GM12878 (cell line): ENCODE measurements around the gene HMOX2. TPM values are rescaled to one million over a fixed set of nuclear protein-coding genes. Genes with fewer than 3 reads are reported as not detected.

ENCODE experiments used
- ATAC-seq: fragments of 200-7000 bp; cut with Tn5 transposase; 3 replicates; pipeline ENCODE4 v1.9.1; 2020; ENCODE audit warnings: mild to moderate bottlenecking, moderate library complexity
- BruUV-seq: library from RNA; stranded (reverse); fragments of 400-500 nt; replicated peaks from 2 replicates; lab custom pipeline; 2021; lab: Mats Ljungman, UMichigan
- CTCF ChIA-PET: fragments of 300-600 bp; sonication (Branson Sonifier 250); formaldehyde crosslinking; extraction: SDS; loops from one replicate; lab custom pipeline; 2021; ENCODE audit warnings: inconsistent platforms; lab: Yijun Ruan, JAX
- POLR2A ChIA-PET: fragments of 350-600 bp; formaldehyde crosslinking; extraction: SDS; loops from one replicate; lab custom pipeline; 2021; ENCODE audit warnings: inconsistent platforms; lab: Charles Lee
- RAD21 ChIA-PET: fragments of 300-600 bp; sonication (Branson Sonifier 250); formaldehyde crosslinking; loops from one replicate; lab custom pipeline; 2023; ENCODE audit warnings: antibody characterized with exemption; ENCODE audit not compliant: unreplicated experiment; lab: Charles Lee
- SMC1A ChIA-PET: fragments of 300-600 bp; sonication (Branson Sonifier 250); formaldehyde crosslinking; loops from one replicate; lab custom pipeline; 2023; ENCODE audit not compliant: unreplicated experiment, uncharacterized antibody; lab: Charles Lee
- DNase-seq: peaks from one replicate; pipeline ENCODE4 v3.0.0-alpha.2; 2011; ENCODE audit warnings: low read depth, low spot score
- FAIRE-seq: peaks from 3 replicates; lab custom pipeline; 2011; peaks lifted over from hg19 to GRCh38; lab: Jason Lieb, UNC
- H2AFZ ChIP-seq: 2 replicates; pipeline ENCODE4 v1.6.0; 2011; ENCODE audit warnings: low read depth, low read length, control low read depth; ENCODE audit not compliant: control insufficient read depth
- H3K27ac ChIP-seq: 2 replicates; pipeline ENCODE4 v1.5.1; 2011; ENCODE audit warnings: control low read depth; ENCODE audit not compliant: control insufficient read depth, insufficient read depth
- H3K27me3 ChIP-seq, 2 experiments: replicated peaks in 1 of 2; 2 replicates each; pipeline versions ENCODE4 v1.6.0 to v1.6.1; 2011; ENCODE audit warnings: low read length in 1 of 2; ENCODE audit not compliant: control insufficient read depth in 2 of 2, insufficient read depth in 2 of 2
- H3K36me3 ChIP-seq, 2 experiments: 2 replicates each; pipeline ENCODE4 v1.5.1; 2011; ENCODE audit warnings: low read length in 1 of 2; ENCODE audit not compliant: control insufficient read depth in 2 of 2, insufficient read depth in 2 of 2
- H3K4me1 ChIP-seq: 2 replicates; pipeline ENCODE4 v1.6.1; 2011; ENCODE audit warnings: mild to moderate bottlenecking, low read length, moderate library complexity, mixed read lengths; ENCODE audit not compliant: control insufficient read depth, insufficient read depth
- H3K4me2 ChIP-seq: 2 replicates; pipeline ENCODE4 v1.6.0; 2011; ENCODE audit warnings: control low read depth; ENCODE audit not compliant: control insufficient read depth, insufficient read depth
- H3K4me3 ChIP-seq: fragments of 200-600 bp; sonication (generic); 2 replicates; pipeline ENCODE4 v1.5.1; 2016
- H3K79me2 ChIP-seq: 2 replicates; pipeline ENCODE4 v1.6.0; 2011; ENCODE audit warnings: low read length; ENCODE audit not compliant: control insufficient read depth, insufficient read depth
- H3K9ac ChIP-seq: 2 replicates; pipeline ENCODE4 v1.8.0; 2011; ENCODE audit warnings: low read length, control low read depth, mixed read lengths; ENCODE audit not compliant: control insufficient read depth, insufficient read depth
- H3K9me3 ChIP-seq: replicated peaks from 3 replicates; pipeline ENCODE4 v1.5.1; 2011; ENCODE audit warnings: mild to moderate bottlenecking, low read length; ENCODE audit not compliant: control insufficient read depth, insufficient read depth
- H4K20me1 ChIP-seq: 2 replicates; pipeline ENCODE4 v1.6.0; 2011; ENCODE audit not compliant: control insufficient read depth, insufficient read depth
- BACH1 ChIP-seq: fragments of 450-650 bp; IDR thresholded peaks from 2 replicates; pipeline ENCODE4 v1.6.1; 2017; ENCODE audit warnings: mild to moderate bottlenecking, borderline replicate concordance
- EED ChIP-seq: sonication (generic); IDR thresholded peaks from 2 replicates; pipeline ENCODE4 v1.6.1; 2016; ENCODE audit warnings: antibody characterized with exemption, low read depth
- FOXK2 ChIP-seq: fragments of 450-650 bp; IDR thresholded peaks from 2 replicates; pipeline ENCODE4 v1.6.1; 2017; ENCODE audit warnings: mild to moderate bottlenecking, moderate library complexity
- HDGF ChIP-seq: fragments of 450-650 bp; IDR thresholded peaks from 2 replicates; pipeline ENCODE4 v1.6.1; 2016; ENCODE audit warnings: antibody characterized with exemption
- MXI1 ChIP-seq: fragments of 150-350 bp; IDR thresholded peaks from 2 replicates; pipeline ENCODE4 v1.6.1; 2011; ENCODE audit warnings: low read depth, mild to moderate bottlenecking, inconsistent platforms, low read length, improper control_type of control experiment
- RAD51 ChIP-seq: fragments of 450-650 bp; IDR thresholded peaks from 2 replicates; pipeline ENCODE4 v1.6.1; 2016; ENCODE audit warnings: moderate library complexity, mild to moderate bottlenecking, inconsistent platforms
- TBL1XR1 ChIP-seq: IDR thresholded peaks from 2 replicates; pipeline ENCODE4 v1.6.1; 2012; ENCODE audit warnings: low read depth, low read length, improper control_type of control experiment
- ZBED1 ChIP-seq: IDR thresholded peaks from 2 replicates; pipeline ENCODE4 v1.6.1; 2016; ENCODE audit warnings: borderline replicate concordance
- WGBS: methylation state at CpG from one replicate; pipeline ENCODE4 v1.1.6; 2016; ENCODE audit warnings: low lambda C conversion rate; ENCODE audit not compliant: insufficient replicate concordance, insufficient coverage; ENCODE audit errors: missing lambda C conversion rate; 5-methylcytosine and 5-hydroxymethylcytosine counted together
- in situ Hi-C: fragments of 300-500 bp; cut with MboI; formaldehyde crosslinking; loops from 9 replicates; pipeline ENCODE4 v1.14.3; 2018; ENCODE audit warnings: mixed read lengths
- intact Hi-C: fragments of 100-400 bp; cut with micrococcal nuclease; formaldehyde crosslinking; loops from one replicate; pipeline ENCODE4 v1.14.2; 2022; ENCODE audit not compliant: unreplicated experiment
- polyA plus RNA-seq, 11 experiments: library from polyadenylated mRNA; depleted of rRNA in 4 of 11; unstranded in 6 of 11; stranded (reverse) in 5 of 11; fragments of >200 nt; fragmentation: Nextera tagmentation in 4 of 11; fragmentation: Illumina TruSeq in 1 of 11; extraction: Ambion mirVana in 4 of 11; extraction: Trizol in 1 of 11; gene quantifications; 1 replicate in 1 of 11; 2 replicates in 10 of 11; pipeline versions ENCODE4 v1.2.1 to v1.2.3, GENCODE V29; 2011 to 2016; ENCODE audit warnings: inconsistent platforms in 2 of 11, missing spikeins in 2 of 11, low read depth in 1 of 11
- total RNA-seq, 4 experiments: library from RNA; depleted of rRNA in 3 of 4; stranded (reverse); fragments of >200 nt in 3 of 4; fragmentation: Illumina TruSeq in 1 of 4; extraction: Trizol in 1 of 4; gene quantifications; 2 replicates each; pipeline versions ENCODE4 v1.2.1 to v1.2.3, GENCODE V29; 2013 to 2021
- TF ChIP-seq, protein P1 (sequence below): fragments of 450-650 bp; IDR thresholded peaks from 2 replicates; pipeline ENCODE4 v1.6.1; 2018; ENCODE audit warnings: borderline replicate concordance, mild to moderate bottlenecking; ENCODE audit not compliant: partially characterized antibody
- TF ChIP-seq, protein P2 (sequence below): fragments of 450-650 bp; IDR thresholded peaks from 2 replicates; pipeline ENCODE4 v1.6.1; 2018; ENCODE audit warnings: mild to moderate bottlenecking, low read depth, moderate library complexity; ENCODE audit not compliant: partially characterized antibody
- TF ChIP-seq, protein P3 (sequence below): IDR thresholded peaks from 2 replicates; pipeline ENCODE4 v1.6.1; 2011; ENCODE audit warnings: borderline replicate concordance, low read depth, mild to moderate bottlenecking, moderate library complexity, low read length; ENCODE audit not compliant: insufficient read depth, poor library complexity, severe bottlenecking
- TF ChIP-seq, protein P4 (sequence below): fragments of 450-650 bp; IDR thresholded peaks from 2 replicates; pipeline ENCODE4 v1.6.1; 2017; ENCODE audit warnings: mild to moderate bottlenecking, moderate library complexity

Gene HMOX2
- total and polyA plus RNA-seq, 10 of the 15 experiments (the other 5 are each of a cell fraction or from before 2014, with no cell fraction given): 26.4 to 111 (median 57.8) TPM

DNA sequence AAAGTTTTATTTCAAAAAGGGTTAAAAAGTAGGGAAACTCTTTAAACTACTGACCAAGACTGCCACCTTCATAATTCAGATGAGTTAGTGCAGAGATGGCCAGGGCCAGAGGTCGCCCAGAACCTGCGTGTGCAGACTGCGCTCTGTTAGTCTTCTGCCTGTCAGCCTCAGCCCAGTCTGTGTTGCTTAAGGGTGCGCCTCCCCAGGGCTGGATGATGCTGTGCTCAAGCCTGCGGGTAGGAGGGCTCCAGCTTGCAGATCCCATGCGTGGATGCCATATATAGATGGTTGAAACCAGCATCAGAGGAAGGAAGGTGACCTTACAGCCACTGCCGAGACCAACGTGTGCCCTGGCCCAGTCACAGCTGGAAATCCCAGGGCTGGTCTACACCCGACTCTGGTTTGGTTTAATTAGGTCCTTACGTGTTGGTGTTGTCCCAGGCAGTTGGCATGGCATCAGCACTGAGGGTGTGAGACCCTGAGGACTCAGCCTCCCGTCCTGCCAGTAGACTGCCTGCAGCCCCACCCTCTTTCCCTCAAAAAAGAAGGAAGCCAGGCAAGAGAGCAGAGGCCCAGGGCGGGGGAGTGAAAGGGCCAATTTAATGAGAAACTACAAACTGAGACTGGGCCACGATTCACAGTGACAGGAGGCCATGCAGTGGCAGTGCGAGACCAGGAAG lies 34.7 kb downstream of the HMOX2 start:
- WGBS: 91% methylated on average over 14 of the region's 14 CpGs
- TF ChIP-seq HDGF: no peak
- TF ChIP-seq EED: no peak
- TF ChIP-seq, protein P1, sequence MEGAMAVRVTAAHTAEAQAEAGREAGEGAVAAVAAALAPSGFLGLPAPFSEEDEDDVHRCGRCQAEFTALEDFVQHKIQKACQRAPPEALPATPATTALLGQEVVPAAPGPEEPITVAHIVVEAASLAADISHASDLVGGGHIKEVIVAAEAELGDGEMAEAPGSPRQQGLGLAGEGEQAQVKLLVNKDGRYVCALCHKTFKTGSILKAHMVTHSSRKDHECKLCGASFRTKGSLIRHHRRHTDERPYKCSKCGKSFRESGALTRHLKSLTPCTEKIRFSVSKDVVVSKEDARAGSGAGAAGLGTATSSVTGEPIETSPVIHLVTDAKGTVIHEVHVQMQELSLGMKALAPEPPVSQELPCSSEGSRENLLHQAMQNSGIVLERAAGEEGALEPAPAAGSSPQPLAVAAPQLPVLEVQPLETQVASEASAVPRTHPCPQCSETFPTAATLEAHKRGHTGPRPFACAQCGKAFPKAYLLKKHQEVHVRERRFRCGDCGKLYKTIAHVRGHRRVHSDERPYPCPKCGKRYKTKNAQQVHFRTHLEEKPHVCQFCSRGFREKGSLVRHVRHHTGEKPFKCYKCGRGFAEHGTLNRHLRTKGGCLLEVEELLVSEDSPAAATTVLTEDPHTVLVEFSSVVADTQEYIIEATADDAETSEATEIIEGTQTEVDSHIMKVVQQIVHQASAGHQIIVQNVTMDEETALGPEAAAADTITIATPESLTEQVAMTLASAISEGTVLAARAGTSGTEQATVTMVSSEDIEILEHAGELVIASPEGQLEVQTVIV: no peak
- TF ChIP-seq, protein P2, sequence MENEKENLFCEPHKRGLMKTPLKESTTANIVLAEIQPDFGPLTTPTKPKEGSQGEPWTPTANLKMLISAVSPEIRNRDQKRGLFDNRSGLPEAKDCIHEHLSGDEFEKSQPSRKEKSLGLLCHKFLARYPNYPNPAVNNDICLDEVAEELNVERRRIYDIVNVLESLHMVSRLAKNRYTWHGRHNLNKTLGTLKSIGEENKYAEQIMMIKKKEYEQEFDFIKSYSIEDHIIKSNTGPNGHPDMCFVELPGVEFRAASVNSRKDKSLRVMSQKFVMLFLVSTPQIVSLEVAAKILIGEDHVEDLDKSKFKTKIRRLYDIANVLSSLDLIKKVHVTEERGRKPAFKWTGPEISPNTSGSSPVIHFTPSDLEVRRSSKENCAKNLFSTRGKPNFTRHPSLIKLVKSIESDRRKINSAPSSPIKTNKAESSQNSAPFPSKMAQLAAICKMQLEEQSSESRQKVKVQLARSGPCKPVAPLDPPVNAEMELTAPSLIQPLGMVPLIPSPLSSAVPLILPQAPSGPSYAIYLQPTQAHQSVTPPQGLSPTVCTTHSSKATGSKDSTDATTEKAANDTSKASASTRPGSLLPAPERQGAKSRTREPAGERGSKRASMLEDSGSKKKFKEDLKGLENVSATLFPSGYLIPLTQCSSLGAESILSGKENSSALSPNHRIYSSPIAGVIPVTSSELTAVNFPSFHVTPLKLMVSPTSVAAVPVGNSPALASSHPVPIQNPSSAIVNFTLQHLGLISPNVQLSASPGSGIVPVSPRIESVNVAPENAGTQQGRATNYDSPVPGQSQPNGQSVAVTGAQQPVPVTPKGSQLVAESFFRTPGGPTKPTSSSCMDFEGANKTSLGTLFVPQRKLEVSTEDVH: no peak
- TF ChIP-seq, protein P3, sequence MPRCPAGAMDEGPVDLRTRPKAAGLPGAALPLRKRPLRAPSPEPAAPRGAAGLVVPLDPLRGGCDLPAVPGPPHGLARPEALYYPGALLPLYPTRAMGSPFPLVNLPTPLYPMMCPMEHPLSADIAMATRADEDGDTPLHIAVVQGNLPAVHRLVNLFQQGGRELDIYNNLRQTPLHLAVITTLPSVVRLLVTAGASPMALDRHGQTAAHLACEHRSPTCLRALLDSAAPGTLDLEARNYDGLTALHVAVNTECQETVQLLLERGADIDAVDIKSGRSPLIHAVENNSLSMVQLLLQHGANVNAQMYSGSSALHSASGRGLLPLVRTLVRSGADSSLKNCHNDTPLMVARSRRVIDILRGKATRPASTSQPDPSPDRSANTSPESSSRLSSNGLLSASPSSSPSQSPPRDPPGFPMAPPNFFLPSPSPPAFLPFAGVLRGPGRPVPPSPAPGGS: no peak
- TF ChIP-seq TBL1XR1: no peak
- no peak for TF ChIP-seq ZBED1
- no peak for TF ChIP-seq MXI1
- TF ChIP-seq FOXK2: no peak
- no peak for TF ChIP-seq RAD51
- TF ChIP-seq, protein P4, sequence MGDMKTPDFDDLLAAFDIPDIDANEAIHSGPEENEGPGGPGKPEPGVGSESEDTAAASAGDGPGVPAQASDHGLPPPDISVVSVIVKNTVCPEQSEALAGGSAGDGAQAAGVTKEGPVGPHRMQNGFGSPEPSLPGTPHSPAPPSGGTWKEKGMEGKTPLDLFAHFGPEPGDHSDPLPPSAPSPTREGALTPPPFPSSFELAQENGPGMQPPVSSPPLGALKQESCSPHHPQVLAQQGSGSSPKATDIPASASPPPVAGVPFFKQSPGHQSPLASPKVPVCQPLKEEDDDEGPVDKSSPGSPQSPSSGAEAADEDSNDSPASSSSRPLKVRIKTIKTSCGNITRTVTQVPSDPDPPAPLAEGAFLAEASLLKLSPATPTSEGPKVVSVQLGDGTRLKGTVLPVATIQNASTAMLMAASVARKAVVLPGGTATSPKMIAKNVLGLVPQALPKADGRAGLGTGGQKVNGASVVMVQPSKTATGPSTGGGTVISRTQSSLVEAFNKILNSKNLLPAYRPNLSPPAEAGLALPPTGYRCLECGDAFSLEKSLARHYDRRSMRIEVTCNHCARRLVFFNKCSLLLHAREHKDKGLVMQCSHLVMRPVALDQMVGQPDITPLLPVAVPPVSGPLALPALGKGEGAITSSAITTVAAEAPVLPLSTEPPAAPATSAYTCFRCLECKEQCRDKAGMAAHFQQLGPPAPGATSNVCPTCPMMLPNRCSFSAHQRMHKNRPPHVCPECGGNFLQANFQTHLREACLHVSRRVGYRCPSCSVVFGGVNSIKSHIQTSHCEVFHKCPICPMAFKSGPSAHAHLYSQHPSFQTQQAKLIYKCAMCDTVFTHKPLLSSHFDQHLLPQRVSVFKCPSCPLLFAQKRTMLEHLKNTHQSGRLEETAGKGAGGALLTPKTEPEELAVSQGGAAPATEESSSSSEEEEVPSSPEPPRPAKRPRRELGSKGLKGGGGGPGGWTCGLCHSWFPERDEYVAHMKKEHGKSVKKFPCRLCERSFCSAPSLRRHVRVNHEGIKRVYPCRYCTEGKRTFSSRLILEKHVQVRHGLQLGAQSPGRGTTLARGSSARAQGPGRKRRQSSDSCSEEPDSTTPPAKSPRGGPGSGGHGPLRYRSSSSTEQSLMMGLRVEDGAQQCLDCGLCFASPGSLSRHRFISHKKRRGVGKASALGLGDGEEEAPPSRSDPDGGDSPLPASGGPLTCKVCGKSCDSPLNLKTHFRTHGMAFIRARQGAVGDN: no peak
- TF ChIP-seq BACH1: no peak

More for the DNA sequence above, 34.7 kb downstream of the HMOX2 start:
- ChIA-PET SMC1A (interaction anchor here (0.7 to 2.1 kb wide), 2 partner anchors 10 to 52 kb away, joined by 3 to 6 read pairs; no protein-coding TSS in a partner anchor), POLR2A (no interaction called here), RAD21 (no interaction called here), CTCF (interaction anchor here (1.6 to 6.5 kb wide), 2 partner anchors 10 to 36 kb away, joined by 5 to 90 read pairs; no protein-coding TSS in a partner anchor)
- intact Hi-C loops: loop anchor here (10.0 kb wide), 2 partner anchors 104 to 444 kb away; partner anchors contain the start of genes SEC14L5 and UBALD1
- H4K20me1 ChIP-seq: no peaks in the 10 kb centered on the region
- BruUV-seq: no TSS peak
- FAIRE-seq (no peak), DNase-seq (no peak), ATAC-seq (no peak)
- H3K9ac ChIP-seq: no peak overlapping the region
- H3K27ac ChIP-seq: no peak overlapping the region
- peaks cover 25% of the 10 kb centered on the region for H3K4me1 ChIP-seq
- no peaks in the 10 kb centered on the region for H3K9me3 ChIP-seq
- H3K4me2 ChIP-seq: no peak overlapping the region
- in situ Hi-C loops: loop anchor here (10.0 kb wide), 1 partner anchor 444 kb away; the partner anchor contains the start of gene SEC14L5
- no peaks in the 10 kb centered on the region; the same call in 1 of the 2 replicates for H3K79me2 ChIP-seq
- no peak overlapping the region for H2AFZ ChIP-seq
- peaks cover 24 to 53% of the 10 kb centered on the region in 2 experiments; a peak in 3 of 4 replicates for H3K36me3 ChIP-seq
- no peak overlapping the region for H3K4me3 ChIP-seq
- H3K27me3 ChIP-seq: no peaks in the 10 kb centered on the region
